Peyer's patch (tissue), 4 donors: ENCODE data around the gene KRT13.

Experiments used
- CTCF ChIP-seq, 6 experiments: fragments of 450-650 bp in 4 of 6; fragments of 200-600 bp in 2 of 6; sonication (generic) in 1 of 6; IDR thresholded peaks; one replicate each; pipeline ENCODE4 v1.5.1; 2017 to 2019; ENCODE audit warnings: antibody characterized with exemption in 6 of 6, mild to moderate bottlenecking in 3 of 6, moderate library complexity in 1 of 6
- POLR2A ChIP-seq, 2 donors: fragments of 450-650 bp; IDR thresholded peaks; one replicate each; pipeline ENCODE4 v1.5.1; 2017; ENCODE audit warnings: antibody characterized with exemption in 2 of 2, mild to moderate bottlenecking in 2 of 2, moderate library complexity in 2 of 2

GRCh38 chr17:41527063-41528023 is 21.9 kb upstream of the KRT13 start:
- TF ChIP-seq CTCF (IDR thresholded peaks at IDR 0.05) (no peak), POLR2A (IDR thresholded peaks at IDR 0.05) (peak in 1 of 2 donors; percentile 7)
